Measurements from ENCODE around the gene LY6G5C. TPM values are rescaled to one million over a fixed set of nuclear protein-coding genes. Genes with fewer than 3 reads are reported as not detected.

LY6G5C gene
- total RNA-seq, 4 donors from 2014 or later = 1.0 to 4.4 (median 3.8) TPM; not detected in 1

GRCh38 chr6:31701666-31702404, 21.0 kb upstream of the LY6G5C start:
- intact Hi-C loops (cut with DNase I; ENCODE audit: low total_unique reads) = loop anchor here (5.0 kb wide), 1 partner anchor 935 kb away; no protein-coding TSS in a partner anchor
- Histone ChIP-seq H3K36me3 (no peaks in the 10 kb centered on the region), H3K4me1 (peaks cover 7 to 9% of the 10 kb centered on the region in 2 donors), H3K27ac (peak overlapping the region; percentile 96 to 98), H3K4me3 (peak overlapping the region; percentile 79 to 82), H3K27me3 (no peaks in the 10 kb centered on the region), H3K9me3 (no peaks in the 10 kb centered on the region)
- no peak for DNase-seq
- TF ChIP-seq POLR2A (IDR thresholded peaks at IDR 0.05) = no peak
- no peak for TF ChIP-seq CTCF (IDR thresholded peaks at IDR 0.05)

- intact Hi-C loops (cut with DNase I; ENCODE audit: low total_unique reads) = loop anchor here (5.0 kb wide), 1 partner anchor 934 kb away; no protein-coding TSS in a partner anchor
- TF ChIP-seq POLR2A (IDR thresholded peaks at IDR 0.05) (no peak), CTCF (IDR thresholded peaks at IDR 0.05) (no peak)
These were observed 20.0 kb upstream of the LY6G5C start for GRCh38 chr6:31700740-31701401.

GRCh38 chr6:31697555-31697954, 16.7 kb upstream of the LY6G5C start:
- no peak overlapping the region for H3K4me3 ChIP-seq
- intact Hi-C loops (cut with DNase I; ENCODE audit: low total_unique reads) = no loop called here
- peaks cover 7 to 9% of the 10 kb centered on the region in 2 donors for H3K4me1 ChIP-seq
- no peaks in the 10 kb centered on the region for H3K9me3 ChIP-seq
- no peak for DNase-seq
- H3K36me3 ChIP-seq = no peaks in the 10 kb centered on the region
- no peaks in the 10 kb centered on the region for H3K27me3 ChIP-seq
- H3K27ac ChIP-seq = no peak overlapping the region
- TF ChIP-seq POLR2A (IDR thresholded peaks at IDR 0.05) (no peak), CTCF (IDR thresholded peaks at IDR 0.05) (no peak)

More at GRCh38 chr6:31700740-31701401, 20.0 kb upstream of the LY6G5C start:
- H3K4me3 ChIP-seq = no peak overlapping the region
- DNase-seq = no peak
- no peaks in the 10 kb centered on the region for H3K27me3 ChIP-seq
- H3K36me3 ChIP-seq = no peaks in the 10 kb centered on the region
- peaks cover 7 to 9% of the 10 kb centered on the region in 2 donors for H3K4me1 ChIP-seq
- no peaks in the 10 kb centered on the region for H3K9me3 ChIP-seq
- H3K27ac ChIP-seq = peak overlapping the region in 1 of 2 donors; percentile 11

GRCh38 chr6:31693535-31693934, 12.7 kb upstream of the LY6G5C start:
- DNase-seq = no peak
- Histone ChIP-seq H3K36me3 (no peaks in the 10 kb centered on the region), H3K27me3 (no peaks in the 10 kb centered on the region), H3K4me3 (no peak overlapping the region), H3K9me3 (no peaks in the 10 kb centered on the region), H3K27ac (no peak overlapping the region), H3K4me1 (no peaks in the 10 kb centered on the region)
- no peak for TF ChIP-seq CTCF (IDR thresholded peaks at IDR 0.05)
- no peak for TF ChIP-seq POLR2A (IDR thresholded peaks at IDR 0.05)
- intact Hi-C loops (cut with DNase I; ENCODE audit: low total_unique reads) = no loop called here

- DNase-seq = no peak
- no peak overlapping the region for H3K27ac ChIP-seq
- H3K4me1 ChIP-seq = no peaks in the 10 kb centered on the region
- H3K27me3 ChIP-seq = no peaks in the 10 kb centered on the region
- H3K9me3 ChIP-seq = no peaks in the 10 kb centered on the region
- no peaks in the 10 kb centered on the region for H3K36me3 ChIP-seq
- TF ChIP-seq CTCF (IDR thresholded peaks at IDR 0.05) (no peak), POLR2A (IDR thresholded peaks at IDR 0.05) (no peak)
- H3K4me3 ChIP-seq = no peak overlapping the region
- intact Hi-C loops (cut with DNase I; ENCODE audit: low total_unique reads) = no loop called here
These were observed 12.0 kb upstream of the LY6G5C start for GRCh38 chr6:31692886-31693285.
